HS-5 (cell line): ENCODE results near the gene MAMDC2.
"Not testable (repeated sequence)": the region's sequence is repeated elsewhere in the genome, so short reads cannot be mapped to it uniquely, and the experiment has no call there.

Experiments used
- DNase-seq: peaks from one replicate; pipeline ENCODE4 v3.0.0-alpha.2; 2012; ENCODE audit warnings: low read depth

The MAMDC2 gene

GRCh38 chr9:70036641-70037040, 7.0 kb upstream of the MAMDC2 start:
- DNase-seq = no peak

- DNase-seq = not testable (repeated sequence)
Observed at GRCh38 chr9:70038171-70038621, 5.5 kb upstream of the MAMDC2 start.

GRCh38 chr9:70040376-70040903, 3.2 kb upstream of the MAMDC2 start:
- DNase-seq = no peak

- no peak for DNase-seq
Observed at GRCh38 chr9:70042461-70043215, 1.0 kb upstream of the MAMDC2 start.

GRCh38 chr9:70043285-70043684, 363 bp upstream of the MAMDC2 start:
- DNase-seq = no peak

- no peak for DNase-seq
Observed at GRCh38 chr9:70044490-70045307, 1.1 kb downstream of the MAMDC2 start.

- no peak for DNase-seq
Observed at GRCh38 chr9:70045452-70045851, 1.8 kb downstream of the MAMDC2 start.

GRCh38 chr9:70046274-70047070, 2.8 kb downstream of the MAMDC2 start:
- DNase-seq = no peak

- peak; percentile 30 for DNase-seq
Observed at GRCh38 chr9:70049236-70049635, 5.6 kb downstream of the MAMDC2 start.

GRCh38 chr9:70049672-70050271, 6.1 kb downstream of the MAMDC2 start:
- DNase-seq = no peak

GRCh38 chr9:70052768-70053167, 9.1 kb downstream of the MAMDC2 start:
- DNase-seq = no peak

- DNase-seq = peak; percentile 22
Observed at GRCh38 chr9:70053864-70054263, 10.2 kb downstream of the MAMDC2 start.

GRCh38 chr9:70054521-70054920, 10.9 kb downstream of the MAMDC2 start:
- DNase-seq = no peak

GRCh38 chr9:70055406-70056210, 12.0 kb downstream of the MAMDC2 start:
- no peak for DNase-seq

- no peak for DNase-seq
Observed at GRCh38 chr9:70056211-70056944, 12.7 kb downstream of the MAMDC2 start.

GRCh38 chr9:70058569-70059116, 15.0 kb downstream of the MAMDC2 start:
- DNase-seq = no peak

GRCh38 chr9:70060148-70060882, 16.7 kb downstream of the MAMDC2 start:
- no peak for DNase-seq

- DNase-seq = no peak
Observed at GRCh38 chr9:70060883-70061507, 17.3 kb downstream of the MAMDC2 start.

GRCh38 chr9:70061776-70062175, 18.1 kb downstream of the MAMDC2 start:
- DNase-seq = no peak
